OCI-LY3 (cell line): ENCODE measurements around the gene LETM1.

ENCODE experiments used
- H2AFZ ChIP-seq: fragments of 200-600, 300-600 bp; shearing (Covaris generic); 2 replicates; pipeline ENCODE4 v1.6.0; 2014; ENCODE audit warnings: antibody characterized with exemption, low read depth, low read length
- H3K27ac ChIP-seq: fragments of 200-600, 300-600 bp; sonication (generic); 2 replicates; pipeline ENCODE4 v1.5.1; 2014; ENCODE audit warnings: mild to moderate bottlenecking, low read length, moderate library complexity, mixed read lengths
- H3K27me3 ChIP-seq: fragments of 200-600, 300-600 bp; sonication (generic); 2 replicates; pipeline ENCODE4 v1.6.1; 2014; ENCODE audit warnings: low read depth, low read length, mixed read lengths
- H3K36me3 ChIP-seq: fragments of 200-600, 300-600 bp; sonication (generic); replicated peaks from 2 replicates; pipeline ENCODE3; 2014; ENCODE audit warnings: low read depth, low read length, mixed read lengths
- H3K4me1 ChIP-seq: fragments of 300-600, 200-600 bp; sonication (generic); 2 replicates; pipeline ENCODE4 v1.6.1; 2014; ENCODE audit warnings: low read length, mixed read lengths
- H3K4me2 ChIP-seq: fragments of 200-600, 300-600 bp; sonication (generic); 2 replicates; pipeline ENCODE4 v1.6.1; 2014; ENCODE audit warnings: low read length, mixed read lengths
- H3K4me3 ChIP-seq: fragments of 300-600, 200-600 bp; sonication (generic); 2 replicates; pipeline ENCODE4 v1.5.1; 2014; ENCODE audit warnings: antibody characterized with exemption, mild to moderate bottlenecking, low read length, moderate library complexity
- H3K79me2 ChIP-seq: fragments of 300-600, 200-600 bp; shearing (Covaris generic); 2 replicates; pipeline ENCODE4 v1.6.1; 2014; ENCODE audit warnings: mild to moderate bottlenecking, low read length, mixed read lengths
- H3K9ac ChIP-seq: fragments of 300-600, 200-600 bp; shearing (Covaris generic); 2 replicates; pipeline ENCODE4 v1.6.0; 2014; ENCODE audit warnings: mild to moderate bottlenecking, low read length, moderate library complexity
- H3K9me3 ChIP-seq: fragments of 200-600, 300-600 bp; shearing (Covaris generic); 2 replicates; pipeline ENCODE4 v1.6.1; 2014; ENCODE audit warnings: low read length, mixed read lengths; ENCODE audit not compliant: insufficient read depth
- H4K20me1 ChIP-seq: fragments of 200-600, 300-600 bp; sonication (generic); 2 replicates; pipeline ENCODE4 v1.6.1; 2016; ENCODE audit warnings: low read length, mixed read lengths; ENCODE audit not compliant: insufficient read depth
- EZH2phosphoT487 ChIP-seq: fragments of 200-600 bp; shearing (Covaris generic); IDR thresholded peaks from 2 replicates; pipeline ENCODE4 v1.6.1; 2018; ENCODE audit warnings: antibody characterized with exemption, mixed run types, low read depth
- TF ChIP-seq, protein P1 (sequence below): fragments of 200-600, 300-600 bp; sonication (generic); IDR thresholded peaks from 2 replicates; pipeline ENCODE4 v1.5.1; 2014; ENCODE audit warnings: antibody characterized with exemption, low read length, low read depth

Gene LETM1

DNA sequence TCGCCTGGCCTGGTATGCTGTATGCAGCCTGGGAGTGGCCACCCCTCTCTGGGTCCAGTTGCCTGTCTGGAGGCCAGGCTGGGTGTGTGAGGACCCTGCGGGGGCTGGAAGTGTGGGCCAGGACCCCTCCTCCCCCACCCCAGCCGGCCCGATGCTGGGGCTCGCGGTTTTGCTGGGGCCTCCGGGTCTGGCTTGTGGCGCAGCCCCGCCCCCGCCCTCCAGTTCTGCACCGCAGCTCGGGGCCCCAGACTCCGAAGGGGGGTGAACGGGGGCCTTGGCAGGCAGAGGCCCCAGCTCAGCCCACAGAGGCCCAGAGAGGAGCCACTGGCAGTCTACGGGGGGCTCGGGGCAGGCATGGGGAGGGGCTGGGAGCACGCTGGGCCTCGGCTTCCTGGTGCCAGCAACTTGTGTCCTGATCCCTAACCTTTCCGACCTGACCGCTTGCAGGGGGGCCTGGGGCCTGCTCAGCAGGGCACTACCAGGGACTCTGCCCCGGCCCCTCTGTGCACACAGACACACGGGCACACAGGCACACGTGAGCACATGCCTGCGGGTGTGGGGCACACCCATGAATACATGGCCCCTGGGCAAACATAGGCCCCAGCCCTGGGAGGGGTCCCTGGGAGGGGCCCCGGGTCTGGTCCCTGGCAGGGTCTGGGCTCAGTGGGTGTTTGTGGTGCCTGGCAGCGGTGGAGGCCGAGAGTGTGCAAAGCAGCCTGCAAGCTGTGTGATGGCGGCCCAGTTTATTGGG, 84.2 kb downstream of the LETM1 start:
- Histone ChIP-seq H3K4me3 (0 out of 2 replicates have a peak overlapping the region, but pooled peaks have one; percentile 8), H3K27me3 (peaks cover 6% of the 10 kb centered on the region; the same call in 1 of the 2 replicates), H3K79me2 (no peaks in the 10 kb centered on the region), H3K9ac (no peak overlapping the region), H4K20me1 (no peaks in the 10 kb centered on the region), H3K4me2 (peak overlapping the region; percentile 37), H3K27ac (no peak overlapping the region), H2AFZ (no peak overlapping the region), H3K36me3 (no peaks in the 10 kb centered on the region), H3K4me1 (peaks cover under 1% of the 10 kb centered on the region; the same call in 1 of the 2 replicates), H3K9me3 (no peaks in the 10 kb centered on the region)
- TF ChIP-seq, protein P1, sequence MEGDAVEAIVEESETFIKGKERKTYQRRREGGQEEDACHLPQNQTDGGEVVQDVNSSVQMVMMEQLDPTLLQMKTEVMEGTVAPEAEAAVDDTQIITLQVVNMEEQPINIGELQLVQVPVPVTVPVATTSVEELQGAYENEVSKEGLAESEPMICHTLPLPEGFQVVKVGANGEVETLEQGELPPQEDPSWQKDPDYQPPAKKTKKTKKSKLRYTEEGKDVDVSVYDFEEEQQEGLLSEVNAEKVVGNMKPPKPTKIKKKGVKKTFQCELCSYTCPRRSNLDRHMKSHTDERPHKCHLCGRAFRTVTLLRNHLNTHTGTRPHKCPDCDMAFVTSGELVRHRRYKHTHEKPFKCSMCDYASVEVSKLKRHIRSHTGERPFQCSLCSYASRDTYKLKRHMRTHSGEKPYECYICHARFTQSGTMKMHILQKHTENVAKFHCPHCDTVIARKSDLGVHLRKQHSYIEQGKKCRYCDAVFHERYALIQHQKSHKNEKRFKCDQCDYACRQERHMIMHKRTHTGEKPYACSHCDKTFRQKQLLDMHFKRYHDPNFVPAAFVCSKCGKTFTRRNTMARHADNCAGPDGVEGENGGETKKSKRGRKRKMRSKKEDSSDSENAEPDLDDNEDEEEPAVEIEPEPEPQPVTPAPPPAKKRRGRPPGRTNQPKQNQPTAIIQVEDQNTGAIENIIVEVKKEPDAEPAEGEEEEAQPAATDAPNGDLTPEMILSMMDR, result no peak
- TF ChIP-seq EZH2phosphoT487, result no peak

DNA sequence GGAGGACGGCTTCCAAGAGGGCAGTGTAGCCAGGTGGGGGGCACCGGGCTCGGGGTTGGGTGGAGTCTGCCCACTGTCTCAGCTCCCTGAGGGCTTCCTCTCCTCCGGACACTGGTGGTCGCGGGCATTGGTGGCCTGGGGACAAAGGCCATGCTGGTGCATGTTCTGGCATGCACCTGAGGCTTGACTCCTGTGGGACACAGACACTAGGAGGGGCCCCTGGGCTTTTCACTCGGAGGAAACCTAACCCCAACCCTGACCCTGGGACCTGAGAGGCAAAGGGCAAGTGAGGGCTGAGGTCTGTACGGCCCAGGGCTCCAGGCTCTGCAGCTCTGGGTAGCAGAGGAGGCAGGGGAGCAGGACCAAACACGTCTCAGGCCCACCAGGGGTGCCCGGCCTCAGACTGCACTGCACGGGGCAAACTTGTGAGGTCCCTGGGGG, 85.1 kb downstream of the LETM1 start:
- Histone ChIP-seq H3K27ac (no peak overlapping the region), H3K4me3 (no peak overlapping the region), H4K20me1 (no peaks in the 10 kb centered on the region), H3K4me1 (peaks cover 9% of the 10 kb centered on the region; the same call in 1 of the 2 replicates), H3K79me2 (no peaks in the 10 kb centered on the region), H3K36me3 (no peaks in the 10 kb centered on the region), H3K9me3 (no peaks in the 10 kb centered on the region), H2AFZ (no peak overlapping the region), H3K4me2 (no peak overlapping the region), H3K27me3 (peaks cover 6% of the 10 kb centered on the region; the same call in 1 of the 2 replicates), H3K9ac (no peak overlapping the region)
- TF ChIP-seq, protein P1, result no peak
- TF ChIP-seq EZH2phosphoT487, result no peak

DNA sequence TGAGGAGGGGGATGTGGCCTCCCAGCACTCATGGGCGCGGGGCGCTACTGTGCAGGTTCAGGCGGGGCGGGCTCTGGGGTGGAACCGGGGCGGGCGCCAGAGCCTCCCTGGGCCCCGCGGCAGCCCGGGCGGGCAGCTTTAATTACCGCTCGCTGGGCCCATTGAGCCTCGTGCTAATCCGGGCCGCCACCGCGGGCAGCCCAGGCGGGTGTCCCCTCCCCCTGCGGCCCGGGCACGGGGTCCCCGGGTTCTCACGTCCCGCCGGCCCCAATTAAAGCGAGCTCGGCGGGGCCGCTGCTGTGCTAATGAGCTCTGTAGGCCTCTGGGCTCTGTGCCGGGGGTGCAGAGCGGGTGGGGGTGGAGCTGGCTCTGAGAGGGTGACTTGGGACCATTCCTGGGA, 85.7 kb downstream of the LETM1 start:
- Histone ChIP-seq H3K27ac (no peak overlapping the region), H3K36me3 (no peaks in the 10 kb centered on the region), H3K4me3 (no peak overlapping the region), H2AFZ (no peak overlapping the region), H4K20me1 (no peaks in the 10 kb centered on the region), H3K9ac (no peak overlapping the region), H3K79me2 (no peaks in the 10 kb centered on the region), H3K4me2 (no peak overlapping the region), H3K27me3 (peaks cover 6% of the 10 kb centered on the region; the same call in 1 of the 2 replicates), H3K9me3 (no peaks in the 10 kb centered on the region), H3K4me1 (peaks cover 10% of the 10 kb centered on the region; the same call in 1 of the 2 replicates)
- no peak for TF ChIP-seq EZH2phosphoT487
- TF ChIP-seq, protein P1, result no peak

DNA sequence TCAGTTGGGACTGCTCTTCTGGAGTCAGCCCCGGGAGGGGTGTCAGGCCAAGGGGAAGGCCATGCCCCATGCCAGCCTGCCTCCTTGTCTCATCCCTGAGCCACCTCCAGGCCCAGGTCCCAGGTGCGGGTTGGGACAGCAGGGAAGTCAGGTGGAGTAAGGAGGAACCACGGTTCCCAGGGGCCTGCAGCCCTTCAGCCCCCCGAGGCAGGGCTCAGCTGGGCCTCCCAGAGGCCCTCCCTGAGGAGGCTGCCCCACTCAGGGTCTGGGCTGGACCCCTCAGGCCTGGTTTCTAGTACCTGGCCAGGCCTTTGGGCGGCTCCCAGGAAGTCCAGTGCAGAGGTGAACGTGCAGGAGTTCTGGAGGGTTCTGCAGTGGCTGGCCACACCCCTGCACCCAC, 86.3 kb downstream of the LETM1 start:
- Histone ChIP-seq H3K4me2 (no peak overlapping the region), H4K20me1 (no peaks in the 10 kb centered on the region), H3K36me3 (no peaks in the 10 kb centered on the region), H3K27me3 (peaks cover 6% of the 10 kb centered on the region; the same call in 1 of the 2 replicates), H3K4me3 (no peak overlapping the region), H3K9ac (no peak overlapping the region), H3K27ac (no peak overlapping the region), H2AFZ (no peak overlapping the region), H3K79me2 (no peaks in the 10 kb centered on the region), H3K9me3 (no peaks in the 10 kb centered on the region), H3K4me1 (peaks cover 10% of the 10 kb centered on the region; the same call in 1 of the 2 replicates)
- no peak for TF ChIP-seq EZH2phosphoT487
- TF ChIP-seq, protein P1, result no peak
